Activated T-cell treated with anti-CD3 and anti-CD28 coated beads, Interleukin-2, amount 50 U/mL, for 1 hour (primary cell): ENCODE data around the gene RBM42.
A peak's percentile ranks its signal among the peaks of the same experiment; 100 is the strongest.
"Not testable (repeated sequence)": the region's sequence is repeated elsewhere in the genome, so short reads cannot be mapped to it uniquely, and the experiment has no call there.

ENCODE experiments used
- DNase-seq: peaks from one replicate; pipeline ENCODE4 v3.0.0-alpha.2; 2020

The RBM42 gene

GRCh38 chr19:35622750-35623149, 6.1 kb upstream of the RBM42 start:
- no peak for DNase-seq

- no peak for DNase-seq
These were observed 5.4 kb upstream of the RBM42 start for GRCh38 chr19:35623327-35624010.

GRCh38 chr19:35628264-35628564, 622 bp upstream of the RBM42 start:
- DNase-seq = no peak

- no peak for DNase-seq
These were observed 447 bp downstream of the RBM42 start for GRCh38 chr19:35629332-35629633.

- no peak for DNase-seq
These were observed 5.0 kb downstream of the RBM42 start for GRCh38 chr19:35633727-35634440.

GRCh38 chr19:35636651-35637050, 7.8 kb downstream of the RBM42 start:
- no peak for DNase-seq

GRCh38 chr19:35637165-35637564, 8.3 kb downstream of the RBM42 start:
- DNase-seq = no peak

GRCh38 chr19:35639321-35639639, 10.4 kb downstream of the RBM42 start:
- no peak for DNase-seq

GRCh38 chr19:35639863-35640262, 11.0 kb downstream of the RBM42 start:
- DNase-seq = no peak

GRCh38 chr19:35641515-35642151, 12.8 kb downstream of the RBM42 start, which contains the start of gene ETV2:
Gene ETV2 (plus strand): TSS chr19:35641745. CDS start chr19:35642461, 716 bp downstream.
- DNase-seq = peak; percentile 47

GRCh38 chr19:35642312-35642711, 13.5 kb downstream of the RBM42 start:
- no peak for DNase-seq

GRCh38 chr19:35642798-35643254, 14.0 kb downstream of the RBM42 start:
- DNase-seq = peak; percentile 30

GRCh38 chr19:35643255-35644205, 14.7 kb downstream of the RBM42 start:
- peak; percentile 87 for DNase-seq

- DNase-seq = peak; percentile 91
These were observed 15.6 kb downstream of the RBM42 start for GRCh38 chr19:35644206-35644986.

GRCh38 chr19:35644987-35645679, 16.3 kb downstream of the RBM42 start:
- peak; percentile 76 for DNase-seq

GRCh38 chr19:35645680-35646511, 17.1 kb downstream of the RBM42 start:
- DNase-seq = no peak

- DNase-seq = peak; percentile 82
These were observed 19.5 kb downstream of the RBM42 start, which contains the start of gene COX6B1 for GRCh38 chr19:35648017-35648961. Gene COX6B1 (plus strand): TSS chr19:35648323. CDS start chr19:35651244, 2,921 bp downstream.

GRCh38 chr19:35650581-35650980, 21.7 kb downstream of the RBM42 start:
- no peak for DNase-seq

GRCh38 chr19:35654828-35655227, 26.0 kb downstream of the RBM42 start:
- DNase-seq = not testable (repeated sequence)
